Esophagus muscularis mucosa (tissue), 2 donors: Measurements from ENCODE around the gene ATN1.

Source experiments
- POLR2A ChIP-seq: fragments of 450-650 bp; IDR thresholded peaks from one replicate; pipeline ENCODE4 v1.6.1; 2017; ENCODE audit warnings: antibody characterized with exemption, moderate library complexity, mild to moderate bottlenecking, low read depth
- POLR2AphosphoS5 ChIP-seq, 2 donors: sonication (generic); formaldehyde crosslinking; IDR thresholded peaks; one replicate each; pipeline ENCODE4 v1.6.1; 2017; ENCODE audit warnings: antibody characterized with exemption in 2 of 2

DNA sequence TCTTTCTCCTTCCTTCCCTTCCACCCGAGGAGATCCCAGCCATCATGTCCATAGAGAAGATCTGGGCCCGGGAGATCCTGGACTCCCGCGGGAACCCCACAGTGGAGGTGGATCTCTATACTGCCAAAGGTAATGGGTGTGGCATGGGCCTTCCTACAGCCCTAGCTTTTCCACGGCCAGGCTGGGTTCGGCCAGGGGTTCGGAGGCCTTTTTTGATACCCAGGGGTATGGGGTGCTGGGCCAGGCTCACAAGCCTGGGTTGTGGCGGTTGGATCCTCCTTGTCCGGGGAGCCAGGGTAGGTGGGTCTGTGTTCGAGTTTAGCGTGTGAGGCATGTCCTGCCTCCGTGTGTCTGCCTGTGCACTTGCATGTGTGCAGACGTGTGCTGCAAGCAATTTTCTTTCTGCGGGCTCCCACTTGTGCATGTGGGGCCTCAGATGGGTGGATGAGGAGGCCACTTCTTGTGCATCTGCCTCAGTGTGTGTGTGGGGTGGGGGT lies 11.9 kb upstream of the ATN1 start:
- TF ChIP-seq POLR2A: no peak
- no peak for TF ChIP-seq POLR2AphosphoS5 (IDR thresholded peaks at IDR 0.05)
